Peyer's patch (tissue), 4 donors: ENCODE results near the gene DARS1.

Source experiments
- POLR2A ChIP-seq, 2 donors: fragments of 450-650 bp; IDR thresholded peaks; one replicate each; pipeline ENCODE4 v1.5.1; 2017; ENCODE audit warnings: antibody characterized with exemption in 2 of 2, mild to moderate bottlenecking in 2 of 2, moderate library complexity in 2 of 2
- TF ChIP-seq, protein P1 (sequence below), 6 experiments: fragments of 450-650 bp in 4 of 6; fragments of 200-600 bp in 2 of 6; sonication (generic) in 1 of 6; IDR thresholded peaks; one replicate each; pipeline ENCODE4 v1.5.1; 2017 to 2019; ENCODE audit warnings: antibody characterized with exemption in 6 of 6, mild to moderate bottlenecking in 3 of 6, moderate library complexity in 1 of 6

DNA sequence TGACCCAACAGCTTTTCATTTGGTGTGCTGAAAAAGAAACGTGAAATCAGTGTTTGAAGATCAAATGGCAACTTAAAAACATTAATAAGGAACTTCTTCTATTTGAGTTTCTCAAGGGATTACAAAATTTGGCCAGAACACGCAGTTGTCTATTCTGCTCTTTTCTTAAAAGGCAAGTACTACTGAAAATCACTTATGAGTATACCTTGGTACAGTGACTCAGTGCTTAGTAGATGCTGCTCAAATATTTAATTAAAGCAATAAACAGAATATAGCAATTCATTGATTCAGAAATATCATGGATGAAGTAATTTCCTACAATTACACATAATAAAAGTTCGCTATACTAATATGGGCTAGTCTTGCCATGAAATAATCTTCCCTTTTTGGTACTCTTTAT lies 70.9 kb downstream of the DARS1 start:
- TF ChIP-seq POLR2A (IDR thresholded peaks at IDR 0.05): no peak
- TF ChIP-seq, protein P1, sequence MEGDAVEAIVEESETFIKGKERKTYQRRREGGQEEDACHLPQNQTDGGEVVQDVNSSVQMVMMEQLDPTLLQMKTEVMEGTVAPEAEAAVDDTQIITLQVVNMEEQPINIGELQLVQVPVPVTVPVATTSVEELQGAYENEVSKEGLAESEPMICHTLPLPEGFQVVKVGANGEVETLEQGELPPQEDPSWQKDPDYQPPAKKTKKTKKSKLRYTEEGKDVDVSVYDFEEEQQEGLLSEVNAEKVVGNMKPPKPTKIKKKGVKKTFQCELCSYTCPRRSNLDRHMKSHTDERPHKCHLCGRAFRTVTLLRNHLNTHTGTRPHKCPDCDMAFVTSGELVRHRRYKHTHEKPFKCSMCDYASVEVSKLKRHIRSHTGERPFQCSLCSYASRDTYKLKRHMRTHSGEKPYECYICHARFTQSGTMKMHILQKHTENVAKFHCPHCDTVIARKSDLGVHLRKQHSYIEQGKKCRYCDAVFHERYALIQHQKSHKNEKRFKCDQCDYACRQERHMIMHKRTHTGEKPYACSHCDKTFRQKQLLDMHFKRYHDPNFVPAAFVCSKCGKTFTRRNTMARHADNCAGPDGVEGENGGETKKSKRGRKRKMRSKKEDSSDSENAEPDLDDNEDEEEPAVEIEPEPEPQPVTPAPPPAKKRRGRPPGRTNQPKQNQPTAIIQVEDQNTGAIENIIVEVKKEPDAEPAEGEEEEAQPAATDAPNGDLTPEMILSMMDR (IDR thresholded peaks at IDR 0.05): no peak
